SU-DHL-6 (cell line): Measurements from ENCODE around the gene FBLN2.

Experiments
- H2AFZ ChIP-seq: fragments of 200-600 bp; sonication (generic); 2 replicates; pipeline ENCODE4 v1.6.1; 2014; ENCODE audit warnings: low read depth, mild to moderate bottlenecking, moderate library complexity, mixed read lengths, antibody characterized with exemption, low read length; ENCODE audit not compliant: severe bottlenecking
- H3F3A ChIP-seq: fragments of 200-600 bp; shearing (Covaris generic); 2 replicates; pipeline ENCODE4 v1.6.0; 2016; ENCODE audit warnings: antibody characterized with exemption, mild to moderate bottlenecking; ENCODE audit not compliant: insufficient read depth
- H3K27ac ChIP-seq: fragments of 200-600 bp; sonication (generic); 2 replicates; pipeline ENCODE4 v1.5.1; 2016; ENCODE audit warnings: low read depth, mild to moderate bottlenecking, low read length, moderate library complexity, mixed read lengths
- H3K27me3 ChIP-seq: fragments of 200-600 bp; sonication (generic), shearing (Covaris generic); 2 replicates; pipeline ENCODE4 v1.6.0; 2014; ENCODE audit warnings: mild to moderate bottlenecking, low read length
- H3K36me3 ChIP-seq: fragments of 200-600 bp; sonication (generic); 2 replicates; pipeline ENCODE4 v1.6.1; 2014; ENCODE audit warnings: mild to moderate bottlenecking, low read length, mixed read lengths
- H3K4me2 ChIP-seq: fragments of 300-600, 200-600 bp; shearing (Covaris generic), sonication (generic); 2 replicates; pipeline ENCODE4 v1.6.0; 2014; ENCODE audit warnings: low read length, low read depth, mild to moderate bottlenecking; ENCODE audit not compliant: poor library complexity, severe bottlenecking
- H3K4me3 ChIP-seq: fragments of 200-600 bp; sonication (generic); 2 replicates; pipeline ENCODE4 v1.5.1; 2014; ENCODE audit warnings: antibody characterized with exemption, low read length, mild to moderate bottlenecking, mixed read lengths; ENCODE audit not compliant: insufficient read depth, poor library complexity, severe bottlenecking
- H3K79me2 ChIP-seq: fragments of 200-600 bp; sonication (generic); 2 replicates; pipeline ENCODE4 v1.6.1; 2014; ENCODE audit warnings: mild to moderate bottlenecking, low read length, moderate library complexity; ENCODE audit not compliant: insufficient read depth
- H3K9ac ChIP-seq: fragments of 200-600 bp; sonication (generic); 2 replicates; pipeline ENCODE4 v1.7.0; 2014; ENCODE audit warnings: mild to moderate bottlenecking, low read length
- H3K9me2 ChIP-seq: fragments of 200-600 bp; sonication (generic); replicated peaks from 2 replicates; pipeline ENCODE4 v1.6.1; 2014; ENCODE audit warnings: low read length; ENCODE audit not compliant: insufficient read depth
- H3K9me3 ChIP-seq: fragments of 200-600 bp; sonication (generic); 2 replicates; pipeline ENCODE4 v1.6.1; 2014; ENCODE audit warnings: low read length, mixed read lengths; ENCODE audit not compliant: insufficient read depth
- H4K20me1 ChIP-seq: fragments of 200-600 bp; sonication (generic); 2 replicates; pipeline ENCODE4 v1.6.1; 2014; ENCODE audit warnings: low read depth, mild to moderate bottlenecking, antibody characterized with exemption, low read length, moderate library complexity, mixed read lengths
- EZH2phosphoT487 ChIP-seq: fragments of 200-600 bp; sonication (generic), shearing (Covaris generic); conservative IDR thresholded peaks from 2 replicates; pipeline ENCODE4 v1.6.1; 2018; ENCODE audit warnings: mild to moderate bottlenecking, antibody characterized with exemption, low read length, moderate library complexity, mixed read lengths
- TF ChIP-seq, protein P1 (sequence below): fragments of 200-600 bp; sonication (generic); IDR thresholded peaks from one replicate; pipeline ENCODE4 v1.5.1; 2017; ENCODE audit warnings: antibody characterized with exemption, mild to moderate bottlenecking, low read length, moderate library complexity; ENCODE audit not compliant: insufficient read depth, poor library complexity, severe bottlenecking

FBLN2 gene

DNA sequence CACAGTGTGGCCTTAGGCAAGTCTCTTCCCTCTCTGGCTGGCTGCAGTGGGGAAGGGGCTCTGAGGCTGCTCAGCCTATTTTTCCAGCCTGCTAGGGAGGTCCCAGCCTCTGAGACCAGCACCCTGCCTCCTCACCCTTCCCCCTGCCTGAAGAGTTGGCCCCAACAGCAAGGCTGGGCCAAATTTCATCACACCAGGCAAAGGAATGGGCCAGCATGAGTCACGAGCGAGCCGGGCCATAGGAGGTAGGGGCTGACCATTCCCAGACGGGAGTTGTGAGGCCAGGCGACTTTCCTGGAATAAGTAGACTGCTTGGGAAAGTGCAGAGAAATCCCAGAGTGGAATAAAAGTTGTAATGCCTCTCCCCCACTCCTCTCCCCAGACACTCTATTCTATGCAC, 5.7 kb upstream of the FBLN2 start:
- H3K36me3 ChIP-seq: no peaks in the 10 kb centered on the region
- H3K9me2 ChIP-seq: no peaks in the 10 kb centered on the region
- no peak overlapping the region for H3K27ac ChIP-seq
- H2AFZ ChIP-seq: no peak overlapping the region
- H3K4me3 ChIP-seq: no peak overlapping the region
- H3K79me2 ChIP-seq: no peaks in the 10 kb centered on the region
- TF ChIP-seq EZH2phosphoT487: no peak
- TF ChIP-seq, protein P1, sequence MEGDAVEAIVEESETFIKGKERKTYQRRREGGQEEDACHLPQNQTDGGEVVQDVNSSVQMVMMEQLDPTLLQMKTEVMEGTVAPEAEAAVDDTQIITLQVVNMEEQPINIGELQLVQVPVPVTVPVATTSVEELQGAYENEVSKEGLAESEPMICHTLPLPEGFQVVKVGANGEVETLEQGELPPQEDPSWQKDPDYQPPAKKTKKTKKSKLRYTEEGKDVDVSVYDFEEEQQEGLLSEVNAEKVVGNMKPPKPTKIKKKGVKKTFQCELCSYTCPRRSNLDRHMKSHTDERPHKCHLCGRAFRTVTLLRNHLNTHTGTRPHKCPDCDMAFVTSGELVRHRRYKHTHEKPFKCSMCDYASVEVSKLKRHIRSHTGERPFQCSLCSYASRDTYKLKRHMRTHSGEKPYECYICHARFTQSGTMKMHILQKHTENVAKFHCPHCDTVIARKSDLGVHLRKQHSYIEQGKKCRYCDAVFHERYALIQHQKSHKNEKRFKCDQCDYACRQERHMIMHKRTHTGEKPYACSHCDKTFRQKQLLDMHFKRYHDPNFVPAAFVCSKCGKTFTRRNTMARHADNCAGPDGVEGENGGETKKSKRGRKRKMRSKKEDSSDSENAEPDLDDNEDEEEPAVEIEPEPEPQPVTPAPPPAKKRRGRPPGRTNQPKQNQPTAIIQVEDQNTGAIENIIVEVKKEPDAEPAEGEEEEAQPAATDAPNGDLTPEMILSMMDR: no peak
- no peak overlapping the region for H3K9ac ChIP-seq
- H3K9me3 ChIP-seq: 0 out of 2 replicates have a peak, but pooled peaks cover 4% of the 10 kb centered on the region
- H4K20me1 ChIP-seq: no peaks in the 10 kb centered on the region
- H3F3A ChIP-seq: no peaks in the 10 kb centered on the region
- no peaks in the 10 kb centered on the region for H3K27me3 ChIP-seq
- no peak overlapping the region for H3K4me2 ChIP-seq

DNA sequence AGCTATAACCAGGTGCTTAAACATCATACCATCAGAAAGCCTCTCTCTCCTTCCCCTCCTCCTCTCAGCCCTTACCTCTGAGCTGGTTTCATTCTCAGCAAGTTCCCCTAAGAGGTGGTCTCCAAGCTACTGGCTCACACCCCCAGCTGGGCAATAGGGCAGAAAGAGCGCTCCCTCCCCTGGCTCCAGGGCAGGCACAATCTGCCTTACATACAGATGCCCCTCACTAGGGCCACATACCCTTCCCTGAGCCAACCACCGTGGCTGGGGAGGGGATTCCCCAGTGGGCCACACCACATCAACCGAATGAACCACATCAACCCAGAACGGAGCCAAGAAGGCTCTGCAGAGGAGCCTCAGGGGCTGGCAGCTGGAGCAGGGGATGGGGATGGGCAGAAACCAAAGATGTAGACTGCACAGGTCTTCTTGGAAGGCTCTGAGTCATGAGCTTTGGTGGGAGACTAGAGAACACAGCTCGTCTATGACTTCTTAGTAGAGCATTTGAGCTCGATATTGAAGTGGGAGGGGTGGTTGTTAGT, 4.6 kb upstream of the FBLN2 start:
- H3K9ac ChIP-seq: no peak overlapping the region
- H3K27ac ChIP-seq: no peak overlapping the region
- 0 out of 2 replicates have a peak, but pooled peaks cover 4% of the 10 kb centered on the region for H3K9me3 ChIP-seq

DNA sequence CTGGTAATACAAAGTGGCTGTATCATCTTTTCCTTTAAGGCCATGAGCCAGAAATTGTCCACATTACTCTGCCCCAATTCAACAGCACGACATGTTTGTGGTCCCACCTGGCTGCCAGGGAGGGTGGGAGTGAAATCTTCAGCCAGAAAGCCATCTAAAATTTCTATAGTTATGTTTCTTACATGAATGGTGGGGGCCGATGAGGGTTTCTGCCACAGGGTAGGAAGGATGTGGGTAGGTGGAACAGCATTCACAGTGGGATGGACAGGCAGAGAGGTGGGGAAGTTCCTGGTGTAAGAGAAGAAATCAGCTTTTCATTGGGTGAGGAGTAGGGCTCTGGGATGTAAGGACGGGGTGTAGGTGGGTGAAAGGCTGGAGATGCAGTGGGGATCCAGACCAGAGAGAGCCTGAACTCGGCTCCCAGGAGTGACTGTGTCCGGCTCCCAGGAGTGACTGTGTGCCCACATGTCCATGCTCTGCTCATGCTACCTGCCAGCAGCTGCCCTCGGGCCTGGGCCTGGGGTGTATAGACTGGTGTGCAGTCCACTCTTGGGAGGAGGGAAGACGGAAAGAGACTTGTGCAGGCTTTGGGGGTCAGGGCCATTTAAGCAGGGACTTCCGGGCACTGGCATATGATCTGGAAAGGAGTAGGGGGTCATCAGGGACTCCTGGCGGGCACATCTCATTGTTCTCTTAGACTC, 3.8 kb upstream of the FBLN2 start:
- Histone ChIP-seq H3K27me3 (no peaks in the 10 kb centered on the region), H3K36me3 (no peaks in the 10 kb centered on the region), H3K9me2 (no peaks in the 10 kb centered on the region), H3K4me2 (no peak overlapping the region), H4K20me1 (no peaks in the 10 kb centered on the region), H3K27ac (no peak overlapping the region), H3F3A (no peaks in the 10 kb centered on the region), H3K79me2 (no peaks in the 10 kb centered on the region), H3K9ac (no peak overlapping the region), H2AFZ (no peak overlapping the region), H3K9me3 (0 out of 2 replicates have a peak, but pooled peaks cover 4% of the 10 kb centered on the region), H3K4me3 (no peak overlapping the region)
- TF ChIP-seq EZH2phosphoT487: no peak
- TF ChIP-seq, protein P1: no peak

More for the DNA sequence above, 4.6 kb upstream of the FBLN2 start:
- H3K36me3 ChIP-seq: no peaks in the 10 kb centered on the region
- H3K4me3 ChIP-seq: no peak overlapping the region
- no peaks in the 10 kb centered on the region for H3K79me2 ChIP-seq
- H3K27me3 ChIP-seq: no peaks in the 10 kb centered on the region
- no peak overlapping the region for H2AFZ ChIP-seq
- no peak overlapping the region for H3K4me2 ChIP-seq
- H4K20me1 ChIP-seq: no peaks in the 10 kb centered on the region
- TF ChIP-seq, protein P1: no peak
- TF ChIP-seq EZH2phosphoT487: no peak
- H3F3A ChIP-seq: no peaks in the 10 kb centered on the region
- no peaks in the 10 kb centered on the region for H3K9me2 ChIP-seq
